Fibroblast of lung (primary cell): ENCODE measurements around the gene GTPBP3. TPM values are rescaled to one million over a fixed set of nuclear protein-coding genes. Genes with fewer than 3 reads are reported as not detected.

Source experiments
- DNase-seq, 2 donors: peaks; one replicate each; pipeline versions ENCODE4 v3.0.0 to v3.0.0-alpha.2; 2010; ENCODE audit warnings: low read depth in 2 of 2
- H2AFZ ChIP-seq: 2 replicates; pipeline ENCODE4 v1.5.1; 2012; ENCODE audit warnings: low read length, control low read depth, inconsistent platforms
- H3K27ac ChIP-seq: 2 replicates; pipeline ENCODE4 v1.5.1; 2011; ENCODE audit warnings: low read length, control low read depth; ENCODE audit not compliant: insufficient read depth
- H3K27me3 ChIP-seq: 2 replicates; pipeline ENCODE4 v1.5.1; 2011; ENCODE audit warnings: mild to moderate bottlenecking, low read length; ENCODE audit not compliant: control insufficient read depth, insufficient read depth
- H3K36me3 ChIP-seq: 2 replicates; pipeline ENCODE4 v1.5.1; 2011; ENCODE audit warnings: low read length; ENCODE audit not compliant: control insufficient read depth, insufficient read depth
- H3K4me1 ChIP-seq: 2 replicates; pipeline ENCODE4 v1.5.1; 2011; ENCODE audit warnings: low read length; ENCODE audit not compliant: control insufficient read depth, insufficient read depth; ENCODE audit errors: extremely low read depth
- H3K4me2 ChIP-seq: 2 replicates; pipeline ENCODE4 v1.5.1; 2011; ENCODE audit warnings: low read length, control low read depth; ENCODE audit not compliant: insufficient read depth; ENCODE audit errors: extremely low read depth
- H3K4me3 ChIP-seq, 4 experiments: fragments of 200-600 bp in 1 of 4; sonication (generic) in 1 of 4; replicated peaks in 1 of 4; 2 replicates each; pipeline ENCODE4 v1.5.1; 2011 to 2016; ENCODE audit warnings: low read length in 4 of 4, low read depth in 3 of 4, mild to moderate bottlenecking in 3 of 4, control low read depth in 2 of 4, inconsistent platforms in 1 of 4, mixed read lengths in 1 of 4; ENCODE audit not compliant: insufficient read depth in 1 of 4; ENCODE audit errors: control extremely low read depth in 1 of 4
- H3K79me2 ChIP-seq: 2 replicates; pipeline ENCODE4 v1.5.1; 2012; ENCODE audit warnings: mild to moderate bottlenecking, low read length, inconsistent platforms; ENCODE audit not compliant: control insufficient read depth, insufficient read depth
- H3K9ac ChIP-seq: 2 replicates; pipeline ENCODE4 v1.5.1; 2011; ENCODE audit warnings: mild to moderate bottlenecking, low read length, control low read depth; ENCODE audit not compliant: insufficient read depth
- H3K9me3 ChIP-seq: 2 replicates; pipeline ENCODE4 v1.5.1; 2012; ENCODE audit warnings: low read depth, low read length; ENCODE audit not compliant: control insufficient read depth, insufficient read depth
- H4K20me1 ChIP-seq: 2 replicates; pipeline ENCODE4 v1.5.1; 2011; ENCODE audit warnings: low read length; ENCODE audit not compliant: control insufficient read depth, insufficient read depth; ENCODE audit errors: extremely low read depth
- CTCF ChIP-seq, 2 donors: IDR thresholded peaks in 1 of 2; conservative IDR thresholded peaks in 1 of 2; 1 replicate in 1 of 2; 2 replicates in 1 of 2; pipeline ENCODE4 v1.5.1; 2011 to 2012; ENCODE audit warnings: low read length in 2 of 2, control low read depth in 1 of 2, inconsistent platforms in 1 of 2, low read depth in 1 of 2, mild to moderate bottlenecking in 1 of 2
- EZH2 ChIP-seq: IDR thresholded peaks from 2 replicates; pipeline ENCODE4 v1.5.1; 2012; ENCODE audit warnings: low read length, control low read depth, mild to moderate bottlenecking; ENCODE audit errors: missing control alignments
- polyA minus RNA-seq: library from RNA; depleted of rRNA, polyadenylated mRNA; stranded (reverse); fragments of >200 nt; gene quantifications from 2 replicates; pipeline ENCODE4 v1.2.3, GENCODE V29; 2011; ENCODE audit warnings: low replicate concordance
- polyA plus RNA-seq, 2 donors: library from polyadenylated mRNA; depleted of rRNA in 1 of 2; stranded (reverse) in 1 of 2; unstranded in 1 of 2; fragments of >200 nt; gene quantifications; 2 replicates each; pipeline ENCODE4 v1.2.1, GENCODE V29; 2011 to 2012; ENCODE audit warnings: missing spikeins in 1 of 2
- total RNA-seq: library from RNA; depleted of rRNA; stranded (reverse); fragments of >200 nt; gene quantifications from 2 replicates; pipeline ENCODE4 v1.2.1, GENCODE V29; 2014

The GTPBP3 gene, protein sequence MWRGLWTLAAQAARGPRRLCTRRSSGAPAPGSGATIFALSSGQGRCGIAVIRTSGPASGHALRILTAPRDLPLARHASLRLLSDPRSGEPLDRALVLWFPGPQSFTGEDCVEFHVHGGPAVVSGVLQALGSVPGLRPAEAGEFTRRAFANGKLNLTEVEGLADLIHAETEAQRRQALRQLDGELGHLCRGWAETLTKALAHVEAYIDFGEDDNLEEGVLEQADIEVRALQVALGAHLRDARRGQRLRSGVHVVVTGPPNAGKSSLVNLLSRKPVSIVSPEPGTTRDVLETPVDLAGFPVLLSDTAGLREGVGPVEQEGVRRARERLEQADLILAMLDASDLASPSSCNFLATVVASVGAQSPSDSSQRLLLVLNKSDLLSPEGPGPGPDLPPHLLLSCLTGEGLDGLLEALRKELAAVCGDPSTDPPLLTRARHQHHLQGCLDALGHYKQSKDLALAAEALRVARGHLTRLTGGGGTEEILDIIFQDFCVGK
- total RNA-seq: 11.1 and 17.2 TPM in 2 replicates
- 3.7 and 5.4 TPM in 2 replicates for polyA plus RNA-seq
- polyA plus RNA-seq (2012): 5.1 and 8.2 TPM in 2 replicates
- 0.90 and 1.9 TPM in 2 replicates for polyA minus RNA-seq

GRCh38 chr19:17336872-17337674 lies at the start of gene GTPBP3:
Gene GTPBP3, plus strand, starts transcription at chr19:17337553. Its CDS starts 59 bp downstream, at chr19:17337612.
- peak within 1 kb of the TSS; percentile 82 to 98 (median 88) for H3K4me3 ChIP-seq
- H3K27me3 ChIP-seq: no peaks in the 10 kb centered on the region
- peak within 1 kb of the TSS; percentile 77 for H2AFZ ChIP-seq
- TF ChIP-seq CTCF (conservative IDR thresholded peaks at IDR 0.05 in 1 of 2, IDR thresholded peaks at IDR 0.05 in 1 of 2; ENCODE audit: low read depth in 1 of 2, low read length in 2 of 2): no peak
- TF ChIP-seq EZH2: no peak
- H4K20me1 ChIP-seq: no peaks in the 10 kb centered on the region
- H3K79me2 ChIP-seq: no peaks in the 10 kb centered on the region
- H3K4me2 ChIP-seq: peak within 1 kb of the TSS; percentile 82
- peaks cover 3% of the 10 kb centered on the region for H3K4me1 ChIP-seq
- H3K9me3 ChIP-seq: no peaks in the 10 kb centered on the region
- H3K9ac ChIP-seq: peak within 1 kb of the TSS; percentile 57
- peak; percentile 98 for DNase-seq
- H3K27ac ChIP-seq: peak within 1 kb of the TSS; percentile 79
- H3K36me3 ChIP-seq: peaks cover 3% of the 10 kb centered on the region

GRCh38 chr19:17289489-17289888 lies 47.9 kb upstream of the GTPBP3 start:
- Histone ChIP-seq H3K27me3 (no peaks in the 10 kb centered on the region), H3K36me3 (no peaks in the 10 kb centered on the region), H3K79me2 (no peaks in the 10 kb centered on the region), H3K27ac (no peak overlapping the region), H4K20me1 (no peaks in the 10 kb centered on the region), H3K4me1 (peaks cover 2% of the 10 kb centered on the region), H2AFZ (no peak overlapping the region), H3K9me3 (no peaks in the 10 kb centered on the region), H3K4me2 (peak overlapping the region; percentile 35), H3K4me3 (peak overlapping the region in 1 of 4 experiments; percentile 16), H3K9ac (no peak overlapping the region)
- TF ChIP-seq CTCF (conservative IDR thresholded peaks at IDR 0.05 in 1 of 2, IDR thresholded peaks at IDR 0.05 in 1 of 2; ENCODE audit: low read depth in 1 of 2, low read length in 2 of 2) (no peak), EZH2 (no peak)
- DNase-seq: peak; percentile 90 to 92
